Colonic mucosa (tissue), 4 donors: ENCODE data around the gene SLC39A11. TPM values are rescaled to one million over a fixed set of nuclear protein-coding genes. Genes with fewer than 3 reads are reported as not detected.

Experiments used
- DNase-seq: peaks from one replicate; pipeline ENCODE4 v3.0.0-alpha.2; 2020
- H3K27ac ChIP-seq: fragments of 200-600 bp; one replicate; pipeline ENCODE4 v1.8.0; 2021
- H3K27me3 ChIP-seq: fragments of 200-600 bp; one replicate; pipeline ENCODE4 v1.8.0; 2021
- H3K36me3 ChIP-seq: fragments of 200-600 bp; one replicate; pipeline ENCODE4 v1.8.0; 2021
- H3K4me1 ChIP-seq: fragments of 200-600 bp; one replicate; pipeline ENCODE4 v1.8.0; 2021; ENCODE audit warnings: mild to moderate bottlenecking
- H3K4me3 ChIP-seq: fragments of 200-600 bp; one replicate; pipeline ENCODE4 v1.8.0; 2021
- H3K9ac ChIP-seq, 2 donors: one replicate each; pipeline ENCODE4 v1.7.0; 2013; ENCODE audit warnings: control low read depth in 2 of 2, low read depth in 2 of 2, low read length in 2 of 2
- H3K9me3 ChIP-seq: fragments of 200-600 bp; one replicate; pipeline ENCODE4 v1.8.0; 2021
- CTCF ChIP-seq: fragments of 200-600 bp; IDR thresholded peaks from one replicate; pipeline ENCODE4 v1.8.0; 2022; ENCODE audit warnings: antibody characterized with exemption, mild to moderate bottlenecking
- intact Hi-C: fragments of 100-400 bp; cut with DNase I; formaldehyde crosslinking; loops from one replicate; pipeline ENCODE4 v1.14.1; 2022
- total RNA-seq, 2 donors: library from RNA; stranded (reverse); fragmentation: NEBNext Ultra II Directional in 1 of 2; extraction: Animal tissue kit (Norgen Biotek cat#: 25700) in 1 of 2; gene quantifications; one replicate each; pipeline ENCODE4 v1.2.1, GENCODE V29; 2021
- donor health status: healthy.
- donor health status: DM: no; HTN: no; CAD: no.
- donor health status: DM: no; HTN: no; CAD: no.

SLC39A11 gene
- total RNA-seq, 2 donors from 2014 or later = 57.7 to 60.0 TPM

DNA sequence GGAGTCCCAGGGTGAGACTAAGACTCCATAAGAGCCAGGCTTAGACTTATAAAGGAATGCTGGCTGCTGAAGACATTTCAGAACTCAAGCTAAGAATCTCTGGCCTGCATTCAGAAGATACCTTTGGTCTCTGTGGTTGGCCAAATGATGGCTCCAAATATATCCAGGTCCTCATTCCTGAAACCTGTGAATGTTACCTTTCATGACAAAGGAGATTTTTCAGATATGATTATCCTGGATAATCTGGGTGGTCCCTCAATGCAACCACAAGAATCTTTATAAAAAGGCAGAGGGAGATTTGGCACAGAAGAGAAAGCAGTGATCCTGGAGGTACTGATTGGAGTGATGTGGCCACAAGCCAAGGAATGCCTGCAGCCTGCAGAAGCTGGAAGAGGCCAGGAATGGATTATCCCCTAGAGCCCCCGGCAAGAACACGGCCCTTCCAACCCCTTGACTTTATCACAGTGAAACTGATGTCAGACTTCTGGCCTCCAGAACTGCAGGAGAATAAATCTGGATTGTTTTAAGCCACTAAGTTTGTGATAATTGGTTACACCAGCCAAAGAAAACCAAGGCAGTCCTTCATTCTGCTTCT is 253.3 kb downstream of the SLC39A11 start:
- no peaks in the 10 kb centered on the region for H3K36me3 ChIP-seq
- H3K9ac ChIP-seq = no peak overlapping the region
- H3K27me3 ChIP-seq = no peaks in the 10 kb centered on the region
- no peak for TF ChIP-seq CTCF
- no peaks in the 10 kb centered on the region for H3K9me3 ChIP-seq
- H3K27ac ChIP-seq = no peak overlapping the region
- H3K4me1 ChIP-seq = no peaks in the 10 kb centered on the region
- no peak for DNase-seq
- H3K4me3 ChIP-seq = no peak overlapping the region
- intact Hi-C loops = no loop called here

DNA sequence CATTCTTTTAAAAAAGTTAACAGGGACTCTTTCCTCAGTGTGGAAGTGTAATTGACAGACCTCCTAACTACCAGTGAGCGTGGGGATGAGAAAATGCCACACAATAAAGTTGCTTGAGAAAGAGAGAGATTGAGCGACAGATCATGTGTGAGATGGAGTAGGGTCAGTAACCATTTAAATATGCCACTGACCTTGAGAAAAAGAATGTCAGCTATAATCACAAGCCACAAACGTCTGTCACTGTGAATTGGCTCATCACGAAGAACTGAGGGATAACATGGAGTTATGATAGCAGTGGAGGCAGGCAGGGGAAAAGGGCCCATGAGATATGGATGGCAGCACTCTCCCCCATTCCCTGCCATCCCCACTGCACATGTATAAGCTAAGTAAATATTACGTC is 253.9 kb downstream of the SLC39A11 start:
- Histone ChIP-seq H3K4me3 (no peak overlapping the region), H3K36me3 (no peaks in the 10 kb centered on the region), H3K27me3 (no peaks in the 10 kb centered on the region), H3K9me3 (no peaks in the 10 kb centered on the region), H3K9ac (no peak overlapping the region), H3K27ac (no peak overlapping the region), H3K4me1 (no peaks in the 10 kb centered on the region)
- no peak for TF ChIP-seq CTCF
- intact Hi-C loops = no loop called here
- no peak for DNase-seq

DNA sequence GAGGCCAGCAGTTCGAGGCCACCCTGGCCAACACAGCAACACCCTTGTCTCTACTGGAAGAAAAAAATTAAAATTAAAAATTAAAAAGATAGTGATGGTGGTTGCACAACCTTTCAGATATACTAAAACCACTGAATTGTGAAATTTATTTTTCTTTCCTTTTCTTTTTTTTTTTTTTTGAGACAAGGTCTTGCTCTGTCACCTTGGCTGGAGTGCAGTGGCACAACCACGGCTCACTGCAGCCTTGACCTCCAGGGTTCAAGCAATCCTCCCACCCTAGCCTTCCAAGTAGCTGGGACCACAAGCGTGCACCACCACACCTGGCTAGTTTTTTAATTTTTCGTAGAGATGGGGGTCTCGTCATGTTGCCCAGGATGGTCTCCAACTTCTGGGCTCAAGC is 254.4 kb downstream of the SLC39A11 start:
- Histone ChIP-seq H3K27me3 (no peaks in the 10 kb centered on the region), H3K9me3 (no peaks in the 10 kb centered on the region), H3K27ac (no peak overlapping the region), H3K4me1 (no peaks in the 10 kb centered on the region), H3K4me3 (no peak overlapping the region), H3K36me3 (no peaks in the 10 kb centered on the region), H3K9ac (no peak overlapping the region)
- no peak for TF ChIP-seq CTCF
- DNase-seq = no peak
- intact Hi-C loops = no loop called here

DNA sequence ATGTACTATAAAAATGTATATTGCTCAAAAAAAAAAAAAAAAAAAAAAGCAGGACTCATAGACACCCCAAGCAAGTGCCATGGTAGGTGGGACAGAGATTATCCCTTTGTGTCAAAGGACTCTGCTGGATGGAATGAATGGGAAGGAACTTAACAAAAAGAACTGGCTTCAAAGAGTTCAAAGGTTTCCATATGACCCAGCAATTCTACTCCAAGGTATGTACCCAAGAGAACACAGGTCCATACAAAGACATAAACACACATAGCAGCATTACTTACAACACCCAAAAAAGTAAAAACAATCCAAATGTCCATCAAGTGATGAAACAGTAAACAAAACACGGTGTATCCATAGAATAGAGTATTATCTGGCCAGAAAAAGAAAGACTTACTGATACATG is 255.2 kb downstream of the SLC39A11 start:
- Histone ChIP-seq H3K9ac (no peak overlapping the region), H3K9me3 (no peaks in the 10 kb centered on the region), H3K4me1 (no peaks in the 10 kb centered on the region), H3K27ac (no peak overlapping the region), H3K4me3 (no peak overlapping the region), H3K27me3 (no peaks in the 10 kb centered on the region), H3K36me3 (no peaks in the 10 kb centered on the region)
- no peak for DNase-seq
- no peak for TF ChIP-seq CTCF
- intact Hi-C loops = no loop called here

- H3K4me1 ChIP-seq = no peaks in the 10 kb centered on the region
- H3K36me3 ChIP-seq = no peaks in the 10 kb centered on the region
- H3K9ac ChIP-seq = no peak overlapping the region
- no peaks in the 10 kb centered on the region for H3K27me3 ChIP-seq
- no peak overlapping the region for H3K27ac ChIP-seq
- no peak for DNase-seq
- no peak for TF ChIP-seq CTCF
- no peak overlapping the region for H3K4me3 ChIP-seq
- intact Hi-C loops = no loop called here
- H3K9me3 ChIP-seq = no peaks in the 10 kb centered on the region
Observed at GRCh38 chr17:72833128-72833765, 259.2 kb downstream of the SLC39A11 start.
